ENCODE measurements around the gene CCDC90B.
A peak's percentile ranks its signal among the peaks of the same experiment; 100 is the strongest.
"Not testable (repeated sequence)": the region's sequence is repeated elsewhere in the genome, so short reads cannot be mapped to it uniquely, and the experiment has no call there.

The CCDC90B gene
- total RNA-seq = 29.9 to 52.5 reads per million in 2 donors

GRCh38 chr11:83285771-83286528 is at the start of gene CCDC90B:
TSS of gene CCDC90B (minus strand) at chr11:83286367. CDS start at chr11:83285972, 395 bp downstream.
- peak; percentile 73 to 99 (median 91) for DNase-seq

GRCh38 chr11:83335446-83336070 is 49.4 kb upstream of the CCDC90B start:
- no peak for DNase-seq

- no peak for DNase-seq
These were observed 44.1 kb upstream of the CCDC90B start for GRCh38 chr11:83330303-83330702.

- no peak for DNase-seq
These were observed 40.2 kb upstream of the CCDC90B start for GRCh38 chr11:83326326-83326725.

GRCh38 chr11:83319346-83319745 is 33.2 kb upstream of the CCDC90B start:
- DNase-seq = no peak

- no peak for DNase-seq
These were observed 32.8 kb upstream of the CCDC90B start for GRCh38 chr11:83318931-83319330.

- no peak for DNase-seq
These were observed 31.9 kb upstream of the CCDC90B start for GRCh38 chr11:83317757-83318690.

- DNase-seq = not testable (repeated sequence)
These were observed 30.7 kb upstream of the CCDC90B start for GRCh38 chr11:83316897-83317268.

GRCh38 chr11:83316143-83316896 is 30.2 kb upstream of the CCDC90B start:
- DNase-seq = not testable (repeated sequence)

GRCh38 chr11:83312430-83312829 is 26.3 kb upstream of the CCDC90B start:
- no peak for DNase-seq

GRCh38 chr11:83311701-83312100 is 25.5 kb upstream of the CCDC90B start:
- DNase-seq = no peak

GRCh38 chr11:83310718-83311117 is 24.6 kb upstream of the CCDC90B start:
- no peak for DNase-seq

GRCh38 chr11:83308536-83308935 is 22.4 kb upstream of the CCDC90B start:
- DNase-seq = not testable (repeated sequence)

GRCh38 chr11:83306200-83307080 is 20.3 kb upstream of the CCDC90B start:
- no peak for DNase-seq

GRCh38 chr11:83303316-83303715 is 17.1 kb upstream of the CCDC90B start:
- no peak for DNase-seq

- DNase-seq = no peak
These were observed 16.0 kb upstream of the CCDC90B start for GRCh38 chr11:83302151-83302550.

GRCh38 chr11:83299681-83300080 is 13.5 kb upstream of the CCDC90B start:
- no peak for DNase-seq

GRCh38 chr11:83294208-83294607 is 8.0 kb upstream of the CCDC90B start:
- no peak for DNase-seq

- DNase-seq = no peak
These were observed 7.2 kb upstream of the CCDC90B start for GRCh38 chr11:83293457-83293774.

- DNase-seq = peak in 1 of 5 experiments; percentile 65
These were observed 6.7 kb upstream of the CCDC90B start for GRCh38 chr11:83292709-83293456.

GRCh38 chr11:83287631-83288030 is 1.5 kb upstream of the CCDC90B start:
- DNase-seq = no peak

All from T-helper 2 cell (primary cell).